ENCODE measurements around the gene ASB11. TPM values are rescaled to one million over a fixed set of nuclear protein-coding genes. Genes with fewer than 3 reads are reported as not detected.
"Not testable (repeated sequence)": the region's sequence is repeated elsewhere in the genome, so short reads cannot be mapped to it uniquely, and the experiment has no call there.

Gene ASB11
- total RNA-seq: 43.3 TPM

GRCh38 chrX:15315509-15315908, at the start of gene ASB11:
Gene ASB11, minus strand, starts transcription at chrX:15315640. Its CDS starts 35 bp downstream, at chrX:15315605.
- DNase-seq: no peak

- DNase-seq: no peak
Measured at GRCh38 chrX:15359701-15360100, 44.3 kb upstream of the ASB11 start.

GRCh38 chrX:15358533-15358932, 43.1 kb upstream of the ASB11 start:
- DNase-seq: no peak

- DNase-seq: peak; percentile 26
Measured at GRCh38 chrX:15356444-15356843, 41.0 kb upstream of the ASB11 start.

- DNase-seq: peak; percentile 25
Measured at GRCh38 chrX:15350329-15350996, 35.0 kb upstream of the ASB11 start.

- peak; percentile 82 for DNase-seq
Measured at GRCh38 chrX:15349046-15349445, 33.6 kb upstream of the ASB11 start.

GRCh38 chrX:15345976-15346375, 30.5 kb upstream of the ASB11 start:
- peak; percentile 5 for DNase-seq

- no peak for DNase-seq
Measured at GRCh38 chrX:15344106-15344505, 28.7 kb upstream of the ASB11 start.

GRCh38 chrX:15343075-15343476, 27.6 kb upstream of the ASB11 start:
- DNase-seq: no peak

GRCh38 chrX:15340867-15341266, 25.4 kb upstream of the ASB11 start:
- DNase-seq: no peak

- peak; percentile 58 for DNase-seq
Measured at GRCh38 chrX:15336023-15336413, 20.6 kb upstream of the ASB11 start.

GRCh38 chrX:15335135-15336022, 19.9 kb upstream of the ASB11 start, which contains the start of gene PIGA:
Gene PIGA, minus strand, starts transcription at chrX:15335523. Its CDS starts 3,593 bp downstream, at chrX:15331930.
- peak; percentile 97 for DNase-seq

GRCh38 chrX:15334561-15334960, 19.1 kb upstream of the ASB11 start:
- peak; percentile 16 for DNase-seq

GRCh38 chrX:15328821-15329220, 13.4 kb upstream of the ASB11 start:
- DNase-seq: no peak

- DNase-seq: no peak
Measured at GRCh38 chrX:15328131-15328530, 12.7 kb upstream of the ASB11 start.

- DNase-seq: no peak
Measured at GRCh38 chrX:15322472-15322871, 7.0 kb upstream of the ASB11 start.

GRCh38 chrX:15322072-15322471, 6.6 kb upstream of the ASB11 start:
- DNase-seq: no peak

GRCh38 chrX:15321447-15321846, 6.0 kb upstream of the ASB11 start:
- no peak for DNase-seq

GRCh38 chrX:15320297-15320696, 4.9 kb upstream of the ASB11 start:
- DNase-seq: no peak

- DNase-seq: no peak
Measured at GRCh38 chrX:15319075-15319474, 3.6 kb upstream of the ASB11 start.

- DNase-seq: no peak
Measured at GRCh38 chrX:15314472-15314871, 968 bp downstream of the ASB11 start.

- DNase-seq: no peak
Measured at GRCh38 chrX:15311119-15311518, 4.3 kb downstream of the ASB11 start.

- peak; percentile 88 for DNase-seq
Measured at GRCh38 chrX:15310117-15310516, 5.3 kb downstream of the ASB11 start.

- DNase-seq: not testable (repeated sequence)
Measured at GRCh38 chrX:15305899-15306298, 9.5 kb downstream of the ASB11 start.
